H1 (cell line): ENCODE data around the gene SCGB1A1. TPM values are rescaled to one million over a fixed set of nuclear protein-coding genes. Genes with fewer than 3 reads are reported as not detected.

ENCODE experiments used
- CTCF ChIA-PET: fragments of 300-600 bp; sonication (Branson Sonifier 250); formaldehyde crosslinking; loops from one replicate; lab custom pipeline; 2021; ENCODE audit not compliant: partially characterized antibody; lab: Charles Lee
- POLR2A ChIA-PET: fragments of 300-600 bp; sonication (Branson Sonifier 250); formaldehyde crosslinking; loops from one replicate; lab custom pipeline; 2021; ENCODE audit warnings: inconsistent platforms; ENCODE audit not compliant: partially characterized antibody; lab: Charles Lee
- DNase-seq, 2 experiments: peaks; one replicate each; pipeline versions ENCODE4 v3.0.0 to v3.0.0-alpha.2; 2010 to 2022; ENCODE audit warnings: low spot score in 2 of 2, low read depth in 1 of 2, mixed read lengths in 1 of 2
- FAIRE-seq: peaks from 2 replicates; lab custom pipeline; 2011; peaks lifted over from hg19 to GRCh38; lab: Jason Lieb, UNC
- H2AFZ ChIP-seq: 2 replicates; pipeline ENCODE4 v1.8.1; 2012; ENCODE audit warnings: low read length, inconsistent platforms
- H2AK5ac ChIP-seq: 2 replicates; pipeline ENCODE4 v1.6.1; 2013; ENCODE audit warnings: low read depth, low read length
- H2BK120ac ChIP-seq: replicated peaks from 2 replicates; pipeline ENCODE3; 2013; ENCODE audit warnings: low read depth, low read length, inconsistent platforms
- H2BK12ac ChIP-seq: 2 replicates; pipeline ENCODE4 v1.6.1; 2013; ENCODE audit warnings: low read depth, low read length
- H2BK15ac ChIP-seq: 2 replicates; pipeline ENCODE4 v1.6.1; 2013; ENCODE audit warnings: low read length
- H2BK20ac ChIP-seq: 2 replicates; pipeline ENCODE4 v1.6.1; 2013; ENCODE audit warnings: low read length
- H2BK5ac ChIP-seq: 2 replicates; pipeline ENCODE4 v1.6.1; 2013; ENCODE audit warnings: low read depth, low read length
- H3K14ac ChIP-seq: 2 replicates; pipeline ENCODE4 v1.6.1; 2013; ENCODE audit warnings: inconsistent platforms; ENCODE audit not compliant: insufficient read length
- H3K18ac ChIP-seq: 2 replicates; pipeline ENCODE4 v1.6.1; 2013; ENCODE audit warnings: low read length; ENCODE audit errors: extremely low read depth
- H3K23ac ChIP-seq: 2 replicates; pipeline ENCODE4 v1.6.1; 2013; ENCODE audit warnings: inconsistent platforms; ENCODE audit not compliant: insufficient read length
- H3K23me2 ChIP-seq: 2 replicates; pipeline ENCODE4 v1.6.1; 2013; ENCODE audit warnings: low read depth, low read length
- H3K27ac ChIP-seq: 2 replicates; pipeline ENCODE4 v1.6.1; 2011; ENCODE audit warnings: low read depth, low read length, inconsistent platforms
- H3K27me3 ChIP-seq, 4 experiments: replicated peaks in 1 of 4; 1 replicate in 1 of 4; 2 replicates in 3 of 4; pipeline versions ENCODE4 v1.6.1 to v1.8.1; 2011 to 2013; ENCODE audit warnings: low read length in 3 of 4, mild to moderate bottlenecking in 3 of 4, inconsistent platforms in 2 of 4, mixed read lengths in 2 of 4, moderate library complexity in 1 of 4; ENCODE audit not compliant: control insufficient read depth in 3 of 4, insufficient read depth in 3 of 4; ENCODE audit errors: extremely low read depth in 1 of 4
- H3K36me3 ChIP-seq, 4 experiments: 2 replicates each; pipeline versions ENCODE4 v1.6.1 to v1.8.1; 2011 to 2013; ENCODE audit warnings: mild to moderate bottlenecking in 4 of 4, low read length in 3 of 4, moderate library complexity in 2 of 4, control low read depth in 1 of 4, inconsistent platforms in 1 of 4; ENCODE audit not compliant: insufficient read depth in 4 of 4, control insufficient read depth in 2 of 4
- H3K4ac ChIP-seq: replicated peaks from 2 replicates; pipeline ENCODE3; 2013; ENCODE audit warnings: low read length, low read depth, mixed read lengths, inconsistent platforms; ENCODE audit not compliant: insufficient read length
- H3K4me1 ChIP-seq, 4 experiments: replicated peaks in 1 of 4; 1 replicate in 1 of 4; 2 replicates in 3 of 4; pipeline versions ENCODE4 v1.6.1 to v1.8.1; 2011 to 2013; ENCODE audit warnings: low read length in 3 of 4, inconsistent platforms in 2 of 4, mixed read lengths in 1 of 4; ENCODE audit not compliant: insufficient read depth in 4 of 4, control insufficient read depth in 3 of 4
- H3K4me2 ChIP-seq, 2 experiments: 2 replicates each; pipeline versions ENCODE4 v1.6.1 to v1.8.1; 2011 to 2013; ENCODE audit warnings: low read depth in 2 of 2, low read length in 2 of 2, control low read depth in 1 of 2, inconsistent platforms in 1 of 2, mild to moderate bottlenecking in 1 of 2; ENCODE audit not compliant: insufficient read depth in 1 of 2
- H3K4me3 ChIP-seq, 4 experiments: fragments of 200-600, 300-600 bp in 1 of 4; sonication (generic), shearing (Covaris generic), sonication (Bioruptor Twin) in 1 of 4; 2 replicates each; pipeline versions ENCODE4 v1.5.1 to v1.8.1; 2011 to 2016; ENCODE audit warnings: low read length in 4 of 4, low read depth in 3 of 4, control low read depth in 2 of 4, inconsistent platforms in 2 of 4, mild to moderate bottlenecking in 2 of 4, mixed read lengths in 1 of 4, moderate library complexity in 1 of 4; ENCODE audit not compliant: insufficient read depth in 2 of 4; ENCODE audit errors: extremely low read depth in 1 of 4
- H3K56ac ChIP-seq: replicated peaks from 2 replicates; pipeline ENCODE3; 2013; ENCODE audit warnings: low read depth, mild to moderate bottlenecking, mixed read lengths, low read length, inconsistent platforms; ENCODE audit not compliant: insufficient read length
- H3K79me1 ChIP-seq: 2 replicates; pipeline ENCODE4 v1.6.1; 2013; ENCODE audit warnings: low read depth, low read length, control low read depth
- H3K79me2 ChIP-seq, 2 experiments: 2 replicates each; pipeline versions ENCODE4 v1.6.1 to v1.8.1; 2012 to 2013; ENCODE audit warnings: low read length in 2 of 2, mild to moderate bottlenecking in 2 of 2, inconsistent platforms in 1 of 2; ENCODE audit not compliant: insufficient read depth in 2 of 2, control insufficient read depth in 1 of 2
- H3K9ac ChIP-seq, 4 experiments: replicated peaks in 1 of 4; 1 replicate in 1 of 4; 2 replicates in 3 of 4; pipeline versions ENCODE4 v1.6.1 to v1.8.1; 2011 to 2013; ENCODE audit warnings: low read depth in 3 of 4, low read length in 3 of 4, control low read depth in 2 of 4, mild to moderate bottlenecking in 2 of 4, moderate library complexity in 2 of 4, inconsistent platforms in 1 of 4; ENCODE audit errors: extremely low read depth in 1 of 4
- H3K9me3 ChIP-seq, 2 experiments: 2 replicates each; pipeline versions ENCODE4 v1.6.1 to v1.8.1; 2012 to 2013; ENCODE audit warnings: mild to moderate bottlenecking in 2 of 2, moderate library complexity in 2 of 2, control low read depth in 1 of 2, inconsistent platforms in 1 of 2, low read depth in 1 of 2, low read length in 1 of 2, mixed read lengths in 1 of 2; ENCODE audit not compliant: insufficient read depth in 2 of 2
- H4K20me1 ChIP-seq, 2 experiments: replicated peaks in 1 of 2; 2 replicates each; pipeline versions ENCODE3 to v1.8.1; 2011 to 2013; ENCODE audit warnings: inconsistent platforms in 2 of 2, low read length in 2 of 2, mild to moderate bottlenecking in 1 of 2; ENCODE audit not compliant: insufficient read depth in 2 of 2, control insufficient read depth in 1 of 2
- H4K5ac ChIP-seq: 2 replicates; pipeline ENCODE4 v1.6.1; 2013; ENCODE audit warnings: low read length, low read depth, mixed read lengths, inconsistent platforms; ENCODE audit not compliant: insufficient read length
- H4K8ac ChIP-seq: 2 replicates; pipeline ENCODE4 v1.8.0; 2013; ENCODE audit warnings: mild to moderate bottlenecking, moderate library complexity, low read length, inconsistent platforms; ENCODE audit not compliant: insufficient read depth; ENCODE audit errors: extremely low read depth
- H4K91ac ChIP-seq: replicated peaks from 2 replicates; pipeline ENCODE3; 2013; ENCODE audit warnings: low read length, mixed read lengths, inconsistent platforms; ENCODE audit not compliant: insufficient read length
- ASH2L ChIP-seq: fragments of 200-600, 300-600 bp; sonication (generic); IDR thresholded peaks from one replicate; pipeline ENCODE4 v1.7.1; 2017; ENCODE audit warnings: low read length
- BRCA1 ChIP-seq: IDR thresholded peaks from 2 replicates; pipeline ENCODE4 v1.6.1; 2012; ENCODE audit warnings: low read depth, low read length, improper control_type of control experiment
- CHD1 ChIP-seq: IDR thresholded peaks from 2 replicates; pipeline ENCODE4 v1.6.1; 2012; ENCODE audit warnings: low read depth, low read length, improper control_type of control experiment
- JUN ChIP-seq: IDR thresholded peaks from 2 replicates; pipeline ENCODE4 v1.6.1; 2011; ENCODE audit warnings: low read depth, mild to moderate bottlenecking, improper control_type of control experiment, low read length
- KDM1A ChIP-seq: fragments of 200-600, 300-600 bp; sonication (generic); IDR thresholded peaks from 2 replicates; pipeline ENCODE4 v1.7.1; 2016; ENCODE audit warnings: mild to moderate bottlenecking, low read length, borderline replicate concordance
- KDM5A ChIP-seq: fragments of 200-600 bp; IDR thresholded peaks from 2 replicates; pipeline ENCODE4 v1.7.1; 2012; ENCODE audit warnings: mild to moderate bottlenecking, low read length, inconsistent platforms, mixed read lengths
- MAFK ChIP-seq: IDR thresholded peaks from 2 replicates; pipeline ENCODE4 v1.6.1; 2012; ENCODE audit warnings: low read depth, mild to moderate bottlenecking, improper control_type of control experiment, low read length
- POLR2AphosphoS5 ChIP-seq: IDR thresholded peaks from 2 replicates; pipeline ENCODE4 v1.6.1; 2011; ENCODE audit warnings: low read depth, low read length
- RFX5 ChIP-seq: IDR thresholded peaks from 2 replicates; pipeline ENCODE4 v1.6.1; 2011; ENCODE audit warnings: low read depth, low read length, improper control_type of control experiment, borderline replicate concordance
- SIN3A ChIP-seq, 2 experiments: IDR thresholded peaks in 1 of 2; conservative IDR thresholded peaks in 1 of 2; 2 replicates each; pipeline ENCODE4 v1.6.1; 2011 to 2012; ENCODE audit warnings: low read length in 2 of 2, improper control_type of control experiment in 1 of 2, low read depth in 1 of 2, mild to moderate bottlenecking in 1 of 2
- SIX5 ChIP-seq: IDR thresholded peaks from 2 replicates; pipeline ENCODE4 v1.6.1; 2011; ENCODE audit warnings: mild to moderate bottlenecking, low read depth, low read length
- SRF ChIP-seq: IDR thresholded peaks from 2 replicates; pipeline ENCODE4 v1.6.1; 2011; ENCODE audit warnings: mild to moderate bottlenecking, low read depth, low read length, moderate library complexity
- USF2 ChIP-seq: IDR thresholded peaks from 2 replicates; pipeline ENCODE4 v1.6.1; 2011; ENCODE audit warnings: low read length, improper control_type of control experiment
- WGBS, 2 experiments: shearing (Covaris generic) in 1 of 2; methylation state at CpG; one replicate each; pipeline versions ENCODE4 v1.1.6 to v1.1.7; 2013 to 2015; ENCODE audit warnings: low lambda C conversion rate in 2 of 2, mixed read lengths in 2 of 2, inconsistent platforms in 1 of 2, low coverage in 1 of 2, missing lambda C conversion rate in 1 of 2; ENCODE audit not compliant: insufficient replicate concordance in 2 of 2, insufficient coverage in 1 of 2, insufficient read length in 1 of 2; ENCODE audit errors: extremely low coverage in 1 of 2, missing lambda C conversion rate in 1 of 2; 5-methylcytosine and 5-hydroxymethylcytosine counted together
- polyA plus RNA-seq, 7 experiments: library from polyadenylated mRNA; depleted of rRNA in 3 of 7; stranded (reverse) in 5 of 7; unstranded in 2 of 7; fragments of >200 nt in 5 of 7; fragments of 200-250 nt in 2 of 7; gene quantifications; 1 replicate in 5 of 7; 2 replicates in 1 of 7; 4 replicates in 1 of 7; pipeline versions ENCODE4 v1.2.1 to v1.2.3, GENCODE V29; 2011 to 2013; ENCODE audit warnings: missing spikeins in 2 of 7, mixed read lengths in 2 of 7
- total RNA-seq: library from RNA; stranded (reverse); fragmentation: NEBNext Ultra II Directional; extraction: Animal tissue kit (Norgen Biotek cat#: 25700); gene quantifications from 2 replicates; pipeline ENCODE4 v1.2.1, GENCODE V29; 2021

Gene SCGB1A1
- total and polyA plus RNA-seq, 2 of the 8 experiments (the other 6 are each of a cell fraction or from before 2014, with no cell fraction given) = not detected

DNA sequence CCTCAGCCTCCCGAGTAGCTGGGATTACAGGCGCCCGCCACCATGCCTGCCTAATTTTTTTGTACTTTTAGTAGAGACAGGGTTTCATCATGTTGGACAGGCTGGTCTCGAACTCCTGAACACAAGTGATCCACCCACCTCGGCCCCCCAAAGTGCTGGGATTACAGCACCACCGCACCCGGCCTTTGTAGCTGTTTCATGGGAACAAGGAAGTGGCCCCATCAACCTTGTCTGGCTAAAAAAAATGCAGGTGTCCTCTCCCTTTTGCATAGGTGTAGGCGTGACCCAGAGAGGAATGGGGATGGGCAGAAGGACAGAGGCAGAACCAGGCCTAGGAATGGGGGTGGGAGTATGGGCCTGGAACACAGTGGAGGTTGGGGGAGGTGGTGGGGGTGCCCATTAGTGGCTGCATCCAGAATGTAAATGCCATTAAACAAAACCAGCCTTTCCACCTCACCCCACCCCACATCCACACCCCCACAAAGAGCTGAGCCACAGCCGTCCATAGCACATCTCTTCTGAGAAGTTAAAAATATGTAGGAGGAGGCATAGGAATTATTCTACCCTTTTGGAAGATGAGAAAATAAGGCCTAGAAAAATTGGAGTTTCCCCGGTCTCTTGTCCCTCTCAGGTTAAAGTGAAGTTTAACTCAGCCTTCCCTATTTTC, 22.8 kb upstream of the SCGB1A1 start:
- H3K27ac ChIP-seq = no peak overlapping the region
- no peak for FAIRE-seq
- CTCF ChIA-PET = interaction anchor here (0.6 to 8.6 kb wide), 29 partner anchors 8 to 374 kb away, joined by 3 to 113 read pairs (median 8); partner anchors contain the start of genes AHNAK, SCGB1A1 and TUT1
- TF ChIP-seq RFX5 = no peak
- TF ChIP-seq SRF = no peak
- no peak for TF ChIP-seq POLR2AphosphoS5
- no peak for TF ChIP-seq BRCA1
- no peak for TF ChIP-seq ASH2L
- no peak for TF ChIP-seq SIX5
- TF ChIP-seq CHD1 = no peak
- TF ChIP-seq JUN = no peak
- no peak for TF ChIP-seq KDM1A
- TF ChIP-seq MAFK = no peak
- TF ChIP-seq USF2 = no peak
- TF ChIP-seq SIN3A (conservative IDR thresholded peaks at IDR 0.05 in 1 of 2, IDR thresholded peaks at IDR 0.05 in 1 of 2; ENCODE audit: low read depth in 1 of 2, low read length in 2 of 2) = no peak
- no peak for TF ChIP-seq KDM5A

More for the DNA sequence above, 22.8 kb upstream of the SCGB1A1 start:
- no peaks in the 10 kb centered on the region for H3K23me2 ChIP-seq
- no peak overlapping the region for H3K14ac ChIP-seq
- WGBS, 2 experiments = 88% methylated on average over 10 of the region's 10 CpGs; no CpG with 5 or more reads in 1 of the 2 experiments
- H4K91ac ChIP-seq = no peak overlapping the region
- H2AK5ac ChIP-seq = no peak overlapping the region
- H2BK20ac ChIP-seq = no peak overlapping the region
- no peaks in the 10 kb centered on the region for H3K79me1 ChIP-seq
- no peak overlapping the region for H2AFZ ChIP-seq
- no peak overlapping the region for H2BK120ac ChIP-seq
- no peak overlapping the region for H3K4ac ChIP-seq
- no peaks in the 10 kb centered on the region for H3K36me3 ChIP-seq
- H2BK15ac ChIP-seq = no peak overlapping the region
- H4K20me1 ChIP-seq = no peaks in the 10 kb centered on the region
- no peak overlapping the region for H4K5ac ChIP-seq
- H2BK5ac ChIP-seq = no peak overlapping the region
- H3K56ac ChIP-seq = no peak overlapping the region
- H3K4me1 ChIP-seq = peaks cover 3 to 13% (median 4%) of the 10 kb centered on the region in 4 experiments; a peak in 5 of 7 replicates
- no peaks in the 10 kb centered on the region for H3K27me3 ChIP-seq
- DNase-seq = no peak
- H4K8ac ChIP-seq = no peak overlapping the region
- H3K18ac ChIP-seq = no peak overlapping the region
- no peaks in the 10 kb centered on the region for H3K9me3 ChIP-seq
- no peak overlapping the region for H3K4me2 ChIP-seq
- no peak overlapping the region; a peak in 1 of 7 replicates for H3K9ac ChIP-seq
- H2BK12ac ChIP-seq = no peak overlapping the region
- no peaks in the 10 kb centered on the region for H3K79me2 ChIP-seq
- no peak overlapping the region for H3K4me3 ChIP-seq
- H3K23ac ChIP-seq = no peak overlapping the region
- POLR2A ChIA-PET = interaction anchor here (0.7 to 2.0 kb wide), 4 partner anchors 32 to 196 kb away, joined by 3 to 10 read pairs (median 4); no protein-coding TSS in a partner anchor
